Upper lobe of left lung (tissue), 4 donors: ENCODE measurements around the gene MED25.

Source experiments
- CTCF ChIP-seq, 6 experiments: fragments of 450-650 bp in 4 of 6; fragments of 200-600 bp in 2 of 6; sonication (generic) in 2 of 6; IDR thresholded peaks; one replicate each; pipeline ENCODE4 v1.5.1; 2016 to 2019; ENCODE audit warnings: antibody characterized with exemption in 6 of 6
- EP300 ChIP-seq, 4 donors: sonication (generic); formaldehyde crosslinking; IDR thresholded peaks; one replicate each; pipeline ENCODE4 v1.5.1; 2017; ENCODE audit warnings: antibody characterized with exemption in 4 of 4, control low read depth in 2 of 4

- TF ChIP-seq CTCF (IDR thresholded peaks at IDR 0.05) (no peak), EP300 (IDR thresholded peaks at IDR 0.05) (no peak)
Observed at GRCh38 chr19:49870309-49870901, 52.3 kb downstream of the MED25 start.
